Thoracic aorta (tissue), 2 donors: ENCODE data around the gene RASSF1. TPM values are rescaled to one million over a fixed set of nuclear protein-coding genes. Genes with fewer than 3 reads are reported as not detected.

Experiments
- ATAC-seq: fragments of 150-250 bp; one replicate; pipeline ENCODE4 v1.8.0; 2017; ENCODE audit warnings: low read depth; ENCODE audit not compliant: insufficient number of reproducible peaks, low FRiP score
- DNase-seq: peaks from one replicate; pipeline ENCODE4 v3.0.0-alpha.2; 2020; ENCODE audit warnings: low spot score
- H3K27ac ChIP-seq, 2 donors: fragments of 200-600 bp; sonication (generic); 1 replicate in 1 of 2; 2 replicates in 1 of 2; pipeline ENCODE4 v1.5.1; 2016; ENCODE audit warnings: mild to moderate bottlenecking in 2 of 2, moderate library complexity in 2 of 2
- H3K27me3 ChIP-seq: fragments of 200-600 bp; sonication (generic); replicated peaks from 2 replicates; pipeline ENCODE4 v1.6.0; 2016; ENCODE audit warnings: mild to moderate bottlenecking; ENCODE audit not compliant: insufficient read depth
- H3K36me3 ChIP-seq: fragments of 200-600 bp; sonication (generic); one replicate; pipeline ENCODE4 v1.5.1; 2016
- H3K4me1 ChIP-seq, 2 donors: fragments of 200-600 bp; sonication (generic); 1 replicate in 1 of 2; 2 replicates in 1 of 2; pipeline versions ENCODE4 v1.5.1 to v1.6.0; 2016; ENCODE audit warnings: low read depth in 2 of 2, mild to moderate bottlenecking in 1 of 2; ENCODE audit not compliant: control insufficient read depth in 1 of 2
- H3K4me3 ChIP-seq: fragments of 200-600 bp; sonication (generic); 2 replicates; pipeline ENCODE4 v1.5.1; 2016; ENCODE audit warnings: mild to moderate bottlenecking
- H3K9me3 ChIP-seq: fragments of 200-600 bp; sonication (generic); 2 replicates; pipeline ENCODE4 v1.5.1; 2016
- CTCF ChIP-seq: fragments of 200-600 bp; sonication (generic); IDR thresholded peaks from one replicate; pipeline ENCODE4 v1.5.1; 2019; ENCODE audit warnings: antibody characterized with exemption
- total RNA-seq, 2 donors: library from RNA; depleted of rRNA; stranded (reverse); fragments of >200 nt; gene quantifications; one replicate each; pipeline versions ENCODE4 v1.1.0 to v1.2.3, GENCODE V29; 2016

Gene RASSF1
- total RNA-seq, 2 donors from 2014 or later, result 45.2 to 72.2 TPM

GRCh38 chr3:50341996-50342650 is 1.5 kb upstream of the RASSF1 start:
- peaks cover 21 to 53% of the 10 kb centered on the region in 2 donors for H3K4me1 ChIP-seq
- H3K9me3 ChIP-seq, result no peaks in the 10 kb centered on the region
- DNase-seq (no peak), ATAC-seq (no peak)
- no peak for TF ChIP-seq CTCF
- no peaks in the 10 kb centered on the region for H3K27me3 ChIP-seq
- H3K4me3 ChIP-seq, result no peak overlapping the region
- H3K36me3 ChIP-seq, result no peaks in the 10 kb centered on the region
- no peak overlapping the region for H3K27ac ChIP-seq

GRCh38 chr3:50341537-50341936 is 901 bp upstream of the RASSF1 start:
- DNase-seq (no peak), ATAC-seq (no peak)
- peak overlapping the region in 1 of 2 donors; percentile 93 for H3K27ac ChIP-seq
- peaks cover 21 to 54% of the 10 kb centered on the region in 2 donors for H3K4me1 ChIP-seq
- H3K9me3 ChIP-seq, result no peaks in the 10 kb centered on the region
- H3K27me3 ChIP-seq, result no peaks in the 10 kb centered on the region
- no peak for TF ChIP-seq CTCF
- peak overlapping the region; percentile 74 for H3K4me3 ChIP-seq
- no peaks in the 10 kb centered on the region for H3K36me3 ChIP-seq

- Histone ChIP-seq H3K9me3 (no peaks in the 10 kb centered on the region), H3K27me3 (no peaks in the 10 kb centered on the region), H3K4me3 (peak overlapping the region; percentile 74), H3K4me1 (peaks cover 30 to 57% of the 10 kb centered on the region in 2 donors), H3K36me3 (no peaks in the 10 kb centered on the region), H3K27ac (peak overlapping the region; percentile 90 to 93)
- TF ChIP-seq CTCF, result no peak
- ATAC-seq (no peak), DNase-seq (no peak)
Measured at GRCh38 chr3:50340147-50340447, 539 bp downstream of the RASSF1 start.

- ATAC-seq (no peak), DNase-seq (no peak)
- Histone ChIP-seq H3K27me3 (no peaks in the 10 kb centered on the region), H3K4me3 (peak overlapping the region; percentile 74), H3K27ac (peak overlapping the region; percentile 90 to 93), H3K9me3 (no peaks in the 10 kb centered on the region), H3K4me1 (peaks cover 35 to 61% of the 10 kb centered on the region in 2 donors), H3K36me3 (no peaks in the 10 kb centered on the region)
- TF ChIP-seq CTCF, result no peak
Measured at GRCh38 chr3:50339485-50340146, 1.0 kb downstream of the RASSF1 start.

- Histone ChIP-seq H3K27me3 (no peaks in the 10 kb centered on the region), H3K27ac (peak overlapping the region; percentile 90 to 93), H3K36me3 (no peaks in the 10 kb centered on the region), H3K4me3 (peak overlapping the region; percentile 74), H3K4me1 (peaks cover 41 to 67% of the 10 kb centered on the region in 2 donors), H3K9me3 (no peaks in the 10 kb centered on the region)
- no peak for DNase-seq
- ATAC-seq, result no peak
- no peak for TF ChIP-seq CTCF
Measured at GRCh38 chr3:50338965-50339364, 1.7 kb downstream of the RASSF1 start.
